Muscle layer of duodenum (tissue), 2 donors: Measurements from ENCODE around the gene NLRC3.

ENCODE experiments used
- H3K27ac ChIP-seq: one replicate; pipeline ENCODE4 v1.7.0; 2013; ENCODE audit warnings: mild to moderate bottlenecking, low read length
- H3K27me3 ChIP-seq: one replicate; pipeline ENCODE4 v1.7.0; 2013; ENCODE audit warnings: low read depth, mild to moderate bottlenecking, control low read depth, low read length
- H3K36me3 ChIP-seq, 2 donors: one replicate each; pipeline ENCODE4 v1.7.0; 2013; ENCODE audit warnings: low read length in 2 of 2, control low read depth in 1 of 2, mild to moderate bottlenecking in 1 of 2; ENCODE audit not compliant: insufficient read depth in 2 of 2, control insufficient read depth in 1 of 2
- H3K4me1 ChIP-seq, 2 donors: one replicate each; pipeline ENCODE4 v1.7.0; 2013; ENCODE audit warnings: low read length in 2 of 2, mild to moderate bottlenecking in 2 of 2, control low read depth in 1 of 2, moderate library complexity in 1 of 2; ENCODE audit not compliant: insufficient read depth in 2 of 2, control insufficient read depth in 1 of 2
- H3K4me3 ChIP-seq, 2 donors: one replicate each; pipeline ENCODE4 v1.7.0; 2013; ENCODE audit warnings: low read length in 2 of 2, low read depth in 1 of 2, mild to moderate bottlenecking in 1 of 2
- H3K9me3 ChIP-seq, 2 donors: one replicate each; pipeline ENCODE4 v1.7.0; 2013; ENCODE audit warnings: low read length in 2 of 2, control low read depth in 1 of 2, mild to moderate bottlenecking in 1 of 2; ENCODE audit not compliant: control insufficient read depth in 1 of 2
- donor health status: healthy.

NLRC3 gene

DNA sequence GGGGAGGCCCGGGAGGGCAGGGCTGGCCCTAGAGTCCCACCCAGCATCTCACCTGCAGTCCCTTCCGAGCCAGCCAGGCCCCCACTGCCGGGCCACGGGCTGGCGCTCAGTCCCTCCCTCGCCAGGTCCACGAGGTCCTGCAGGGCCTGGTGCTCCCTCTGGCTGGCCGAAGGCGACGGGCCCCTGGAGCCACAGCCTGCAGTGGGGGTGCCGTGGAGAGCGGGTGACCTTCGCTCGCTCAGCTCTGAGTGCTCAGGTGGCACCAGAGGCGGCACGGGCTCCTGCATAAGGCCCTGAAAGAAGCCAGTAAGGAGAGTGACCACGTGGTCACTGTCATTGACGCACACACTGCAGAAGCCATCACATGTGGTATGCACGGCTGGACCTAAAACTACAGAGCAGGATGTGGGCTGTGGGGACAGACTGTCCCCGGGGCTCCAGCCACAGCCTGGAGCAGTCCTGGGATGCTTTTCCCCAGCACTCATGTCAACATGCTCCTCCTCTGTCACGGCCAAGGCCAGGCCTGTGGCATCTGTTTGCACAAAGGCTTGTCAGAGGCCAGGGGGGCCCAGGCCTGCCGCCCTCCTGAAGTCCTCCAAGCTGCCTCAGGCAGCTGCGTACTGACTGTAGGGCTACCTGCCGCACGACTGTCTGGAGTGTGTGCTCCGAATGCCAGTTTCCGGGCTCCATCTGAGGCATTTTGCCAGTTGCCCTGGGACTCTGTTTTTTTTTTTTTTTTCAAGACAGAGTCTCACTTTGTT is 19.1 kb upstream of the NLRC3 start:
- H3K4me3 ChIP-seq, result no peak overlapping the region
- H3K4me1 ChIP-seq, result no peaks in the 10 kb centered on the region
- H3K27me3 ChIP-seq, result no peaks in the 10 kb centered on the region
- peaks cover 8 to 35% of the 10 kb centered on the region in 2 donors for H3K36me3 ChIP-seq
- no peak overlapping the region for H3K27ac ChIP-seq
- H3K9me3 ChIP-seq, result no peaks in the 10 kb centered on the region

DNA sequence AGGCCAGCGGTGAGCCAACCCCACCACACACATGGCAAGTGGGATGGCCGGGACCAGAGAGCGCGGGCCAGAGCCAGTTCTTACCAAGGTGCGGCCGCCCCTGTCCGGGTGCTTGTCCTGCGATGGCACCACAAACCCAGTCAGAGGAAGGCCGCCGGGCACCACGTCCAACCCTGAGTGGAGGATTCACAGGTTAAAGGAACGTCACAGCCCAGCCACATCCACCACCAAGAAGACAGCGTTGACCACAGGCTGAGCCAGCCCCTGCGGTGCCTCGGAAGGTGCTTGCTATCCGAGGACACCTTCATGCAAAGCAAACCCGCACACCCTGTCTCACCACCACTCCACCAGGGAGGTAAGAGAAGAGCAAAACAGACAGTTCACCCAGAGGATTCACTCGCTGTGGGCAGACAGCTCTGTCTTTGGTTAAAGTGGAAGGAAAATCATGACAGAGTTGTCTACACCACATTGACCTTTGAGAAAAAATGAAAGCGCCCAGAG is 18.4 kb upstream of the NLRC3 start:
- peaks cover 0 to 2% of the 10 kb centered on the region in 2 donors for H3K4me1 ChIP-seq

DNA sequence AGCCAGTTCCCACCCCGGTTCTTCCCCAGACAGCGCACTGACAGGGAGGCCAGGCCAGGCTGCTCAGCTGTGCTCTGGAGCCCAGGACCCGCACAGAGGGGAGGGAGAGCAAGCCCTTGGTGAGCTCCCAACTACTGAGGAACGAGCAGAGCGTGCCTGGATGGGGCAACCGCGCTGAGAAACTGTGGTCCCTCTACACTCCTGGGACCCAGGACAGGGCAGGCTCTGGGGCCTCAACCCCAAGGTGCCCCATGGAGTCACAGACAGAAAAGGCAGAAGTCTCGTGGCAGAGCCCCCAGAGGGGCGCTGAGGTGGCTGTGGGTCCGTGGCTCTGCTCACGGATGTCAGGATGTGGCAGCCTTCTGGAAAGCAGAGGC is 17.9 kb upstream of the NLRC3 start:
- Histone ChIP-seq H3K9me3 (no peaks in the 10 kb centered on the region), H3K4me3 (no peak overlapping the region), H3K4me1 (peaks cover 0 to 6% of the 10 kb centered on the region in 2 donors), H3K27ac (no peak overlapping the region), H3K36me3 (peaks cover 8 to 32% of the 10 kb centered on the region in 2 donors), H3K27me3 (no peaks in the 10 kb centered on the region)

More for the DNA sequence above, 18.4 kb upstream of the NLRC3 start:
- Histone ChIP-seq H3K4me3 (no peak overlapping the region), H3K36me3 (peaks cover 8 to 35% of the 10 kb centered on the region in 2 donors), H3K27me3 (no peaks in the 10 kb centered on the region), H3K9me3 (no peaks in the 10 kb centered on the region), H3K27ac (no peak overlapping the region)

DNA sequence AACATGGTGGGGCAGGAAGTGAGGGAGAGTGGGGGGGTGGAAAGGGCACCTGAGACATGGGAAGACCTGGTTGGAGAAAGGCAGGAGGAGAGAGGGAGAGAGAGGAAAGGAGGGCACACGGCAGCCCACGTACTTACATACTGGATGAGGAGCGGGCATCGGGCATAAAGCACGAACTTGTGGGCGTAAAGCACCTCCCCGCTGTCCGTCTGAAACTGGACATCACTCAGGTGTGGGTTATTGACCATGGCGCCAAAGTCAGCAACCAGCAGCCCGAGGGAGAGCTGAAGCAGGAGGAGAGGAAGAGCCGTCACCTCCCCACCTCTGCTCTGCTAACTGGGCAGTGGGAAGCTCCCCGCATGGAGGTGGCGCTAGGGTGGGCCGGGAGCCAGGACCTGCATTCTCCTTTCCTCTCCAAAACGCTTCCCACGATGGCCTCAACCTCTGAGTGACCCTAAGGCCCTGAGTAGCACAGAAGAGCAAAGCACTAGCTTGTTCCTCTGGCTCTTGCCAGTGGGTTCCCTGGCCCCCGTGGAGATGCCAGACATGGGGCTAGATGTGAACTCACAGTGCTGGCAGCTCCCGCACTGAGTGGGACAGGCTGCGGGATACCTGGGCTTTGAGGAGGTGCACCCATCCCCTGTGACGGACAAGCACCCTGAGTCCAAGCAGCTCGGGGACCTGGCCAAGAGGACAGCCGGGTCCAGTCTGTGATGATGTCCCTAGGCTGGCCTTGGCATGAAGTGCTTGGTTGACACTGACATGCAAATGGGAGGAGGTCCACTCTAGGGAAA is 17.3 kb upstream of the NLRC3 start:
- Histone ChIP-seq H3K9me3 (no peaks in the 10 kb centered on the region), H3K27ac (no peak overlapping the region), H3K4me1 (peaks cover 0 to 6% of the 10 kb centered on the region in 2 donors), H3K4me3 (no peak overlapping the region), H3K36me3 (peaks cover 8 to 26% of the 10 kb centered on the region in 2 donors), H3K27me3 (no peaks in the 10 kb centered on the region)

DNA sequence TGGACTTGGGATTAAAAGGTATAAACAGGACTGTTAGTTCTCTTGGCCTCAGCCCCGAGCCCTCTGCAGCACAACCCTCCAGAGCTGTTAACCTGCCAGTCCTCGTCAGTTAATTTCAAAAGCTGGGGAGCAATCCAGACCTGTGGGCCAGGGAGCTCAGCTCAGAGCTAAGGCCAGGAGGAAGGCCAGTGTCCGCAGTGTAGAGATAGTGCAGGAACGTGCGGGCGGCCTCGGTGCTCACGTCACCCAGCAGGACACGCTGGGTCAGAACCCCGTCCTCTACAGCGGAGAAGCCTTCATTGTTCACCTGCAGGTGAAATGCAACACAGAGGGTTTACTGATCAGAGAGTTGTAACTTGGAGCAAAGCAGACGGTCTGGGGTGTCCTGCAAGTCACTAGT is 15.4 kb upstream of the NLRC3 start:
- H3K4me3 ChIP-seq, result no peak overlapping the region
- peaks cover 8 to 30% of the 10 kb centered on the region in 2 donors for H3K36me3 ChIP-seq
- H3K4me1 ChIP-seq, result peaks cover 0 to 6% of the 10 kb centered on the region in 2 donors
- no peak overlapping the region for H3K27ac ChIP-seq
- no peaks in the 10 kb centered on the region for H3K9me3 ChIP-seq
- H3K27me3 ChIP-seq, result no peaks in the 10 kb centered on the region

DNA sequence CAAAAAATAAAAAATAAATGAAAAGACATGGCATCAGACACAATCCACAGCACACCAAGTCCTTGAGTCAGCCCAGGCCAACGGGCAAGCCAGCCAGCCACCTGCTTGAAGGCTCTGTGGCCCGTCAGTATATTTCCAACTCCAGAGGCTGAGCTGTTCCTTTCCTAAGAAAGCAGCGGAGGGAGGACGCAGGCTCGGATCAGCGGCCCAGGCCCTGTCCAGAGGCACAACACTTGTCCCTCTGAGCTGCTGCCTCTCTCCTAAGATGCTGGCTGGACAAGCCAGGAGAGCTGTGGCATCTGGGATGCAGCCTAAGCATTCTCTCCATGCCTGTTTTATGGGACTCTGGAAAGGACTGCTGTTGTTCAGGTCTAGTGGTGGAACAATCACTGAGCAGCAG is 14.8 kb upstream of the NLRC3 start:
- Histone ChIP-seq H3K27me3 (no peaks in the 10 kb centered on the region), H3K4me1 (peaks cover 0 to 6% of the 10 kb centered on the region in 2 donors), H3K4me3 (no peak overlapping the region), H3K27ac (no peak overlapping the region), H3K36me3 (peaks cover 8 to 25% of the 10 kb centered on the region in 2 donors), H3K9me3 (no peaks in the 10 kb centered on the region)

DNA sequence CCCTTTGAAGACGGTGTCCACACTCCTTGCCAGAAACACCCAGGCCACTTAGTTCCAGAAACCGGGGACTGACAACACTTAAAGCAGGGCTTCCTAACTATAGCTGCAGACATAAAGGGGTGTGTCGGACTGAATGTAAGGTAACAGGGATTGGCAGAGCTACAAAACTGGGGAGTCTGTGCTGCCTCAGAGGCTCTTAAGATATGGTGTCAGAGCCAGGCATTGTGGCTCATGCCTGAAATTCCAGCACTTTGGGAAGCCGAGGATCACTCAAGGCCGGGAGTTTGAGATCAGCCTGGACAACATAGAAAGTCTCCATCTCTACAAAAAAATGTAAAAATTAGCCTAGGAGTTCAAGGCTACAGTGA is 14.2 kb upstream of the NLRC3 start:
- Histone ChIP-seq H3K4me1 (peaks cover 0 to 6% of the 10 kb centered on the region in 2 donors), H3K9me3 (no peaks in the 10 kb centered on the region), H3K27ac (no peak overlapping the region), H3K4me3 (no peak overlapping the region), H3K36me3 (peaks cover 8 to 25% of the 10 kb centered on the region in 2 donors), H3K27me3 (no peaks in the 10 kb centered on the region)

DNA sequence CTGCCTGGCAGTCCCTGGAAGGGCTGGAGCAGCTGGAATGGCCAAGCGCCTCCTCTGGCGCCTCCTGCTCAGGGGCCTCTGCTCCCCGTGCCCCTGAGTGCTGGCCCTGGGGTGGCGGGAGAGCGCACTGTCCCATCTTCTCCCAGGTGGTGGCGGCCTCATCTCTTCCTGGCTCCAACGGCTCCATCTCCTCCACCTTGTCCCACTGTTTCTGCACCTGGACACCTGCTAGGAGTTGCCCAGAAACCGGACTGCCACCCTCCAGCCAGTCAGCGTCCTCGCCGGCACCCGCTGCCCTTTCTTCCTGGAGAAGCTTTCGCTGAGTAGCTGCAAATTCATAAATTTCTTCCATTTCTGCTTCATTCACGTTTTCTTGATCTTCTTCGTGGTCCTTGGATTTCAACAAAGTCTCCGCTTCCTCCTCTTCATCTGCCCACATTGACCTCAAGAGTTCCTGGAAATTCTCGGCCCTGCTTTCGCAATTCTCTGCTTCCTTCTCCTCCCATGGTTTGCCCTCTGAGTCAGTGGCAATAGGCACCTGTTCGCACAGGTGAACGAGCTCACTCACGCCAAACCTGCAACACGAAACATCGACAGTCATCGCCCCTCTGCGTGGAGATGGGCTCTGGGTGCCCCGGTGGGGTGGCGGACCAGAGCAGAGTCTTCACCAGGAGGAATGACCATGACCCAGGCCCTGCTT is 13.7 kb upstream of the NLRC3 start:
- Histone ChIP-seq H3K4me3 (no peak overlapping the region), H3K9me3 (no peaks in the 10 kb centered on the region), H3K27me3 (no peaks in the 10 kb centered on the region), H3K4me1 (peaks cover 0 to 6% of the 10 kb centered on the region in 2 donors), H3K36me3 (peaks cover 8 to 25% of the 10 kb centered on the region in 2 donors), H3K27ac (no peak overlapping the region)

DNA sequence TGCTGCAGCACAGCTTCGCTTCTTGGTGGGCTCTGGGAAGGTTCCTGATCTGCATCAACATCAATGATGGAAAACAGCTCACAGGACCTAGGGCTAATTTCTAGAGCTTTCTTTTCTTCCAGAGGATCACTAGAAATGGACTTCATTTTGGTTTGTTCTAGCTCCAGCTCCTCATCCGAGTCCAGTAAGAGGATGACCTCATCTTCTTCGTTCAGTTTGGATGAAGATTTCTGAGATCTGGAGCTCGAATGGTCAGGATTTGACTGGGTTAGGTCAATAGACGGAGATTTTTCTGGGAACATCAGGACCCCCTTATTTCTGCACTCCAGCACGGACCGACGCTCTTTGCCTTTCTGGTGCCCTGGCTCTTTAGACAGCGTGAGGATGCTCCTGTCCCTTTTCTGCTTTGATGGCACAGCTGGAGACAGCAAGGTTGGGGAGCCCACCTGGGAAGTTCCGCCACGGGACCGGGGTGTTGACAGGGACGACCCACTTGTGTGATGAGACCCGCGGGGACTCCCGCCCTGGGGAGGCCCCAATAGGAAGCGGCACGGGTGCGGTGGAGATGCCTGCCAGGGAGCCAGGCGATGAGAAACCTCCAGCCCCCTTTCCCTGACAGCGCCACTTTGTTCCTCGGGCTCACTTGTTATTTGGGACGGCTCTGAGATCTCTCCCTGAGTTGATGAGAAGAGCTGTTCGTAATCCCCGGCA is 12.9 kb upstream of the NLRC3 start:
- H3K4me3 ChIP-seq, result no peak overlapping the region
- peaks cover 0 to 6% of the 10 kb centered on the region in 2 donors for H3K4me1 ChIP-seq
- peaks cover 8 to 25% of the 10 kb centered on the region in 2 donors for H3K36me3 ChIP-seq
- no peaks in the 10 kb centered on the region for H3K27me3 ChIP-seq
- no peaks in the 10 kb centered on the region for H3K9me3 ChIP-seq
- no peak overlapping the region for H3K27ac ChIP-seq

DNA sequence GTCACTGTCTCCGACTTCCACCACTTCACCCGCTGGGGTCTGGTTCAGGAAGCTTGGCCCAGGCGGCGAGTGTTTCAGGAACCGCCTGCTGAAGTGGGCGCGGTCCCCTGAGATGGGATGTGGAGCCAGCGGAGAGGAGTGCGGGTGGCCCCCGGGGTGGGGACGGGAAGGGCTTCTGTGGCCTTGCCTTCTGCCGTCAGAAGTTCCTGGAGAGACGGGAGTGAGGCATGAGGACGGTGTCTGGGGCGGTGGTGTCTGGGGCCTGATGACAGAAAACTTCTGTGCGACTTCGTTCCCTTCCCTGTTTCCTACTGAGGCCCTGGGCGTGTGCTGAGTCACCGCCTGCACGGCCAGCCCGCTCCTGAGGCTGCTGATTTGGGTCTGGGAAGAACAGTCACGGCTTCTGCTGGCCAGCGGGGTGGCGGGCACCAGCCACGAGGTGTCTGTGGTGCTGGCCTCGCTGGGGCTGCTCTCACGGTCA is 12.3 kb upstream of the NLRC3 start:
- Histone ChIP-seq H3K36me3 (peaks cover 8 to 30% of the 10 kb centered on the region in 2 donors), H3K27me3 (no peaks in the 10 kb centered on the region), H3K27ac (no peak overlapping the region), H3K4me3 (no peak overlapping the region), H3K9me3 (no peaks in the 10 kb centered on the region), H3K4me1 (peaks cover 0 to 6% of the 10 kb centered on the region in 2 donors)
